Naive B cell (primary cell): ENCODE data around the gene BPGM. TPM values are rescaled to one million over a fixed set of nuclear protein-coding genes. Genes with fewer than 3 reads are reported as not detected.
"Not testable (repeated sequence)": the region's sequence is repeated elsewhere in the genome, so short reads cannot be mapped to it uniquely, and the experiment has no call there.

ENCODE experiments used
- ATAC-seq, 2 donors: fragments of 150-1000 bp; cut with Tn5 transposase; 2 replicates each; pipeline ENCODE4 v1.10.0; 2021; ENCODE audit warnings: low read depth in 2 of 2, mild to moderate bottlenecking in 2 of 2, moderate library complexity in 2 of 2
- DNase-seq: peaks from one replicate; pipeline ENCODE4 v3.0.0; 2022
- H3K27ac Mint-ChIP-seq, 6 donors: one replicate each; pipeline ENCODE4 v1.8.0; 2020 to 2022; ENCODE audit warnings: mild to moderate bottlenecking in 6 of 6, mixed read lengths in 6 of 6, moderate library complexity in 5 of 6, inconsistent platforms in 2 of 6
- H3K27me3 Mint-ChIP-seq, 3 donors: one replicate each; pipeline ENCODE4 v1.8.0; 2021 to 2022; ENCODE audit warnings: mixed read lengths in 3 of 3, mild to moderate bottlenecking in 1 of 3
- H3K36me3 Mint-ChIP-seq, 2 donors: one replicate each; pipeline ENCODE4 v1.8.0; 2020 to 2022; ENCODE audit warnings: mixed read lengths in 2 of 2, inconsistent platforms in 1 of 2, mild to moderate bottlenecking in 1 of 2
- H3K4me1 Mint-ChIP-seq, 3 donors: one replicate each; pipeline ENCODE4 v1.8.0; 2020 to 2022; ENCODE audit warnings: mixed read lengths in 3 of 3, inconsistent platforms in 1 of 3, mild to moderate bottlenecking in 1 of 3, moderate library complexity in 1 of 3
- H3K4me3 Mint-ChIP-seq, 8 donors: one replicate each; pipeline ENCODE4 v1.8.0; 2020 to 2022; ENCODE audit warnings: mild to moderate bottlenecking in 8 of 8, mixed read lengths in 8 of 8, moderate library complexity in 8 of 8, inconsistent platforms in 2 of 8
- H3K9me3 Mint-ChIP-seq, 7 donors: one replicate each; pipeline ENCODE4 v1.8.0; 2020 to 2022; ENCODE audit warnings: mixed read lengths in 7 of 7, mild to moderate bottlenecking in 5 of 7, inconsistent platforms in 2 of 7, moderate library complexity in 1 of 7
- polyA plus RNA-seq, 6 donors: library from polyadenylated mRNA; unstranded; fragments of 300-500 nt; fragmentation: Illumina TruSeq; gene quantifications; one replicate each; pipeline ENCODE4 v1.2.3, GENCODE V29; 2021; ENCODE audit warnings: low read depth in 6 of 6

Gene BPGM
- polyA plus RNA-seq, 6 donors from 2014 or later: 17.6 to 33.9 (median 25.5) TPM

DNA sequence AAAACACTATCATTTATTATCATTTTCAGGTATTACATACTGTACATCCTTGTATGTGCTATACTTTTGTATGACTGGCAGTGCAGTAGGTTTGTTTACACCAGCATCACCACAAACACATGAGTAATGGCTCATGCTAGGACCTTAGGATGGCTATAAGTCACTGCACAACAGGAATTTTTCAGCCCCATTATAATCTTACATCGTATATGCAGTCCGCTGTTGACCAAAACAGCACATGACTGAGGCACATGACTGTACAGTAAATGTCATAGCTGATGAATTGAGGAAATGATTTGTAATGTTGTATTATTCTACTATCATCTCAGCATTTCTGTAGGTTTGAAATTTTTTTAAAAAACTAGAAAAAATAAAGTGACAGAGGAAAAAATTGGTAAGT, 38.6 kb downstream of the BPGM start:
- Mint-ChIP-seq H3K27me3 (peaks cover 0 to 7% (median 4%) of the 10 kb centered on the region in 3 donors), H3K4me3 (no peak overlapping the region)

DNA sequence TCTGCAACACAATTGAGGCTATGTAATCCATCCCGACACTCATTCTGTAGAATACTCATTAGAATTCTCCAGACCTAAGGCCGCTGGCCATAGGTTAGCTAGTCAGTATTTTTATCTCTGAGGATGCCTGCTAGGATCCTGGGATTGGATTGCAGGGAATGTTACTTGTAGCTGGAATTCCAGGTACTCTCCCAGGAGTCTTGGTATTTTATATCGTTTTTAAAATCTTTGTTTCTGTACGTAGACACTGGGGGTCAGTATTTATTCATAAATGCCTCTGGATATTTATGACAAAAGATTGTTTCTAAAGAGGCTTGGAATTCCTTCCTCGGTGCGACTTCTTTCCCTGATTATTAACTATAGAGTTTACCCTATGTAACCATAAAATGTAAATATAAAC, 40.1 kb downstream of the BPGM start:
- Mint-ChIP-seq H3K27me3 (peaks cover 10 to 18% (median 13%) of the 10 kb centered on the region in 3 donors), H3K27ac (no peak overlapping the region)

More for the DNA sequence above, 38.6 kb downstream of the BPGM start:
- Mint-ChIP-seq H3K27ac (no peak overlapping the region), H3K9me3 (no peaks in the 10 kb centered on the region), H3K36me3 (no peaks in the 10 kb centered on the region), H3K4me1 (no peaks in the 10 kb centered on the region)
- no peak for DNase-seq
- ATAC-seq: no peak

DNA sequence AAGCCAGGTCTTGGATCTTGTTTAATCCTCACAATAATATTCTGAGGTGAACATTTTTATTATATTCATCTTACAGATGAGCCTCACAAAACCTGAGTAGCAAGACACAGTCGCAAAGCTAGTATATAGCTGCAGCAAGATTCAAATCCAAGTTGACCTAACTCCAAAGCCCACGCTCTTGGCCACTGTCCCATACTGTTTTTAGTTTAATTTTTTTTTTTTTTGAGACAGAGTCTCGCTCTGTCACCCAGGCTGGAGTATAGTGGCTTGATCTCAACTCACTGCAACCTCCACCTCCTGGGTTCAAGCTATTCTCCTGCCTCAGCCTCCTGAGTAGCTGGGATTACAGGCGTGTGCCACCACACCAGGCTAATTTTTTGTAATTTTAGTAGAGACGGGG, 42.9 kb downstream of the BPGM start:
- not testable (repeated sequence) for H3K36me3 Mint-ChIP-seq, DNase-seq, ATAC-seq, H3K9me3 Mint-ChIP-seq, H3K4me3 Mint-ChIP-seq, H3K4me1 Mint-ChIP-seq, H3K27ac Mint-ChIP-seq
- H3K27me3 Mint-ChIP-seq: peaks cover 20 to 23% (median 20%) of the 10 kb centered on the region in 3 donors

More for the DNA sequence above, 40.1 kb downstream of the BPGM start:
- no peaks in the 10 kb centered on the region for H3K36me3 Mint-ChIP-seq
- DNase-seq (no peak), ATAC-seq (no peak)
- no peaks in the 10 kb centered on the region for H3K9me3 Mint-ChIP-seq
- H3K4me1 Mint-ChIP-seq: no peaks in the 10 kb centered on the region
- no peak overlapping the region for H3K4me3 Mint-ChIP-seq

DNA sequence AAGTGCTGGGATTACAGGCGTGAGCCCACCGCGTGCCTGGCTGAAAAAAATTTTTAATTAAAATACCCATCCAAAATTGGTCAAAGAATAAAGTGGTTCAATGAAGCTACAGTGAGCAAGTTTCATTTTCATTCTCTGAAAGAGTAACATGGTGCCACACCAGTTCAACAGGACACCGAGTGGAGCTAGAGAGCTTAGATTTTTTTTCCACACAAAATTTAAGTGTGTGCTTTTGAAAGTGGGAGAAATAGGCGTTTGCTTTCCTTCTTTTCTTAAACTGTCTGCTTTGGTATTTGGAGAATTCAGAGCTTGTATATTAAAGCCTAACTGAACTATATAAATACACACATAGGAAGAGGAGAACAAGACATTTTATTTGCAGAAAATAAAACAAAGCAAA, 43.4 kb downstream of the BPGM start:
- no peak overlapping the region for H3K27ac Mint-ChIP-seq
- H3K36me3 Mint-ChIP-seq: no peaks in the 10 kb centered on the region
- H3K4me1 Mint-ChIP-seq: no peaks in the 10 kb centered on the region
- peaks cover 20 to 23% (median 20%) of the 10 kb centered on the region in 3 donors for H3K27me3 Mint-ChIP-seq
- no peak overlapping the region for H3K4me3 Mint-ChIP-seq
- DNase-seq: no peak
- no peak for ATAC-seq
- H3K9me3 Mint-ChIP-seq: peaks cover 0 to 1% (median 0%) of the 10 kb centered on the region in 7 donors

DNA sequence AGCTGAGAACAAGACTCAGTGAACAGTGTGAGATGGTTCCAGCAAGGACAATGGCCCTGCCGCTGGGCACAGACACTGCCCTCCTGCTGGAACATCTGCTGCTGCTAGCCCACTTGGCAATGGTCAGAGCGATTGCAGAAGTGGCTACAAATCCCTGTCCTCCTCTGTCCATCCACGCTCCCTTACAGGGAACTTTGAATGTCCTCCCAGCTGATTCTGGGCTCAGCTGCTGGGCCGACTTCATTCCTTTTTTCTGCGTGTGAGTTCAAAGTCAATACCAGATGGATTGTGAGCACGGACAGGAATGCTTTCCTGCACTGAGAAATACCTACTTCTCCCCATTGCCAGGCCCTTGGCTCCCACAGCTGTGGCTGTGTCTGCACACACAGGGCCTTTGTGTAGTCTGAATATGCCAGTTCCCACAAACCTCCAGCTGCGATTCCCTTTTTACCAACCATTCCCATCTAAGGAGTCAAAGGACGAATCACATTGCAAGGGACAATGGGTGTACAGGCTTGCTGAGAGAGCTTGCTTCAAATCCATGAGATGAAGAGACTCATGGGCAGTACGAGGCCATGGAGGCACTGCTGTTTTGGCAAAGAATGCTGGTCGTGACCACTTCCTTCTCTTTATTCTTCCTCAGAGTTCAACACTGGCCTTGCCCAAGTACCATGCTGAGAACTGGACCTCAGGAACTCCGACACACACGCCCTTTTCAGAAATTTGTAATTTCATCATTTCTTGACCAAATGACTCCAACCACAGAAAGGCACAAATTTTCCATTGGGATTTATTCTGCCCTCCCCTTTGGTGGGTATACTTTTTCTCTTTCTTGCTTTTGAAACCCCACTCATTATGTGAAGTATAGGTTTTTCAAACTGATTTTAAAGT, 44.2 kb downstream of the BPGM start:
- H3K27me3 Mint-ChIP-seq: peaks cover 20 to 24% (median 23%) of the 10 kb centered on the region in 3 donors
- H3K9me3 Mint-ChIP-seq: peaks cover 0 to 1% (median 0%) of the 10 kb centered on the region in 7 donors
- no peak overlapping the region for H3K4me3 Mint-ChIP-seq
- H3K36me3 Mint-ChIP-seq: no peaks in the 10 kb centered on the region
- peak overlapping the region in 1 of 6 donors; percentile 27 for H3K27ac Mint-ChIP-seq
- no peaks in the 10 kb centered on the region for H3K4me1 Mint-ChIP-seq
- DNase-seq (no peak), ATAC-seq (no peak)

DNA sequence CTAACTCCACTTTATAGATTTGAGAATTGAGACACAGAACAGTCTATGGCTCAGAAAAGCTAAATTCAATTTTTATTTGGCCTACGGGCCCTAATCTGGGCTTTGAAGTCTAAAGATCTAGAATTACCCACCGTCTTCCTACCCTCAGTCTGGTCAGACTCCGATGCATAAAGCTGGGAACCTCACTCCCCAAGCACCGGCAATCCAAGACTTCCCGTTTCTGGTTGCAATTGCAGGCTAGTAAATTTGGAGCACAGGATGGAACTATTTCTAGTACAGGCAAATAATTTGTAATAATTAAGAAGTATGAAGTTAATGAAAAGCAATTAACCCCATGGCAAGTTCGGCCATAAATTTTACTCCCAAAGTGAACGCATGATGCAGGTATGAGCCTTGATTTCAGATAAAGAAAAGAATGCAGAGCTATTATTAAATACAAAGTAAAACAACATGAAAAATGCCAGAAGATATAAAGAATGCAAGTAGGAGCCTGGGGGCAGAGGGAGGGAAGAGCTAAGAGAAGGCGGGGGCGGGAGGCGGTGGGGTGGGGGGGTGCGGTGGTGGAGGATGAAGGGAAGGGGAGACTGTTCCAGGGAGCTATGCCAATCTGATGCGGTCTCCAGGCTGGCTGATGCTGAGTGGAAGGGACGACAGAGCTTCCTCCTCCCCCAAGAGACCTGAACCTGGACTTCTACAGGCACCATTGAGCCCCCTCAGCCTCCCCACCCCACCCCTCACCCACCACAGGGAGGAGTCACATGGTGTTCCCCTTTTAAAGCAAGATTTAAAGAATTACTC, 45.1 kb downstream of the BPGM start:
- Mint-ChIP-seq H3K4me3 (peak overlapping the region in 1 of 8 donors; percentile 36), H3K4me1 (no peaks in the 10 kb centered on the region), H3K27me3 (peaks cover 20 to 24% (median 23%) of the 10 kb centered on the region in 3 donors), H3K9me3 (peaks cover 0 to 1% (median 0%) of the 10 kb centered on the region in 7 donors), H3K36me3 (no peaks in the 10 kb centered on the region), H3K27ac (no peak overlapping the region)
- ATAC-seq: no peak
- DNase-seq: no peak

DNA sequence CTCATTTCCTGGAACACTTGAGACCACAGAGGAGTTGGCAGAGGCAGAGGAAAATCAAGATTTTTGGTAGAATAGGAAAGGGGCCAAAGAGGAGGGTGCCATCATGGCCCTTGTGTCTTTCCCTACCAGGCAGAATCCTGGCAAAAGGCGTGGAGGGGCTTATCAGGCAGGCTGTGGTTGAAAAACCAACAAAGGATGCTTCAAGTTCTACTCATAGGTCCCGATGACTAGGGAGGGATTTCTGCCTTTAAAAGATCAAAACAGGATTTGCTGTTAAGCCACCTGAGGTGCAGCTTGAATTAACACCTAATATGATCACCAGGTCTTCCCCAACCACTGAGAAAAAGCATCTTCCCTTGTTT, 45.7 kb downstream of the BPGM start:
- Mint-ChIP-seq H3K4me3 (no peak overlapping the region), H3K27me3 (peaks cover 20 to 24% (median 21%) of the 10 kb centered on the region in 3 donors), H3K36me3 (no peaks in the 10 kb centered on the region), H3K27ac (no peak overlapping the region), H3K4me1 (no peaks in the 10 kb centered on the region), H3K9me3 (peaks cover 0 to 1% (median 0%) of the 10 kb centered on the region in 7 donors)
- ATAC-seq: no peak
- no peak for DNase-seq

DNA sequence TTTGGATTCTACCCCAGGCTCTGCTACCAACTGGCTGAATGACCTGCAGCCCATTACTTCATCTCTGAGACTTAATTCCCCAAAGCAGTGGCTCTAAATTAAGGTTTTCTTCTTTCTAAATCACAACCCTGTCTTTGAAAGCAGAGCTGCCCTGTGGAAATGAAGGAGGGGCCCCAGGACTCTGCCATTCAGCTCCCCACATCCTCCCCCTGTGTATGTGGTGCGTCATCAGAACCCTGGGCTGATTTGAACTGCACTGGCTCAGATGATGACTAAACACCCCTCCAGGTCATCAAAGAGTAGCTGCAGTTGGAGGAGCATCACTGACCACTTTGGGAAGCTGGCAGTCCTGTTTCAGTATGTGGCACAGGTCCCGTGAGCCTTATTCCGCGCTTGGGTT, 46.6 kb downstream of the BPGM start:
- ATAC-seq (no peak), DNase-seq (no peak)
- Mint-ChIP-seq H3K36me3 (no peaks in the 10 kb centered on the region), H3K4me1 (no peaks in the 10 kb centered on the region), H3K27me3 (peaks cover 15 to 24% (median 20%) of the 10 kb centered on the region in 3 donors), H3K4me3 (no peak overlapping the region), H3K27ac (no peak overlapping the region), H3K9me3 (peaks cover 0 to 1% (median 0%) of the 10 kb centered on the region in 7 donors)

DNA sequence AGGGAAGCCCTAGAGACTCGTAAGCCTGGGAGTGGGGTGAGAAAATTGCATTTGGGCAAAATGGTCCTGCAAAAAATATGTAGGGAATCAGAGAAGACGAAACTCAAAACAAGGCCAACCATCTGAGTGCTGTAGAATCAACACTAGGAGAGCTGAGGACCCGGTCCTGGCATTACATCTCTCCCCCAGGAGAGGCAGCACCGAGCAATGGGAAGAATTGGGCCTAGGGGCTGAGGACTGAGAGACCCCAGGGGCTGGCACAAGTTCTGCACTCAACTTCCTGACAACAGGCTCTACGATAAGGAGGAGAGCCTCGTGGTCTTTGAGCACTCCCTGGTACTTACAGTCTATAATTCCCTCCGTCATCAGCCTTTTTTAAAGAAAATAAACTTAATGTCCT, 47.6 kb downstream of the BPGM start:
- DNase-seq (no peak), ATAC-seq (no peak)
- H3K27me3 Mint-ChIP-seq: peaks cover 15 to 20% (median 19%) of the 10 kb centered on the region in 3 donors
- H3K4me3 Mint-ChIP-seq: no peak overlapping the region
- peaks cover 0 to 1% (median 0%) of the 10 kb centered on the region in 7 donors for H3K9me3 Mint-ChIP-seq
- H3K4me1 Mint-ChIP-seq: no peaks in the 10 kb centered on the region
- no peaks in the 10 kb centered on the region for H3K36me3 Mint-ChIP-seq
- H3K27ac Mint-ChIP-seq: no peak overlapping the region

DNA sequence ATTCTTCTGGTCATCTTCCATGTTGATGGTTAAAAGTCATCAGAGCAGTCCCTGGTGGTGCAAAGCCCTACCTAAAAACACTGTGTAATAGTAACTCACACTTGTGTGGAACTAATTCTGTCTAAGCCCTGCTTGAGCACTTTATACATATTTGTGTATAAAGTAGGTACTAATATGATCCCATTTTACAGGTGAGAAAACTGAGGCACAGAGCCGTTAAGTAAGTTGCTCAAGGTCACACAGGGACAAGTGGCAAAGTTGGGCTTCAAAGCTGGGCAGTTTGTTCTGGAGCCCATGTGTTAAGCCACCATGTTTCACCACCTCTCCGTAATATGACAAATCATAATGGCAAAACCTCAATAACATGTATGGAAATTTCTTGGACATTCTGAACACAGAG, 48.1 kb downstream of the BPGM start:
- H3K36me3 Mint-ChIP-seq: no peaks in the 10 kb centered on the region
- DNase-seq: no peak
- H3K4me3 Mint-ChIP-seq: no peak overlapping the region
- peaks cover 15 to 20% (median 19%) of the 10 kb centered on the region in 3 donors for H3K27me3 Mint-ChIP-seq
- H3K4me1 Mint-ChIP-seq: no peaks in the 10 kb centered on the region
- H3K27ac Mint-ChIP-seq: no peak overlapping the region
- peaks cover 0 to 1% (median 0%) of the 10 kb centered on the region in 7 donors for H3K9me3 Mint-ChIP-seq
- no peak for ATAC-seq

DNA sequence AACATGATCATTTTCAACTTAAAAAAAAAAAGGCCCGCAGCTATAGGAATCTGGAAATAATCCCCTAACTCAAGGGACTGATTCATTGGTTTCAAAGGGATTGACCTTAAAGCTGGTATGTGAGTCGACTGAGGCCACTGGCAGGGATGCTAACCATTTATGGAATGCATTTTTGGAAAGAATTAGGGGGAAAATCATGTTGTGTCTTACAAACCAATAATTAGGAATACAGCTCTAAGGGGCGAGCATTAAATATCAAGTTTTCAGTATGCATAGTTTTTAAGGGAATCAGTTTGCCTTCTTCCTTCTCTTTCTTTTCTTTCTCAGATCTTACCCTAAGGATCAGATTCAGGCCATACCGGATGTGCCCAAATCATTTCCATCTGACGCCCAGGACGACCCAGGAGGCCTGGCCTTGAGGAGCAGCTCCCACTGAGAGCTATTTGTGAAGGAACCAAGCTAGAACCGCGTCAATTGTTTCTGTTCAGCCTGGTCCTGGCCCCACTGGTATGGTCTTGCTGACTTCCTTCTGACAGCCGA, 48.7 kb downstream of the BPGM start:
- no peak overlapping the region for H3K27ac Mint-ChIP-seq
- H3K4me1 Mint-ChIP-seq: no peaks in the 10 kb centered on the region
- H3K4me3 Mint-ChIP-seq: no peak overlapping the region
- no peak for DNase-seq
- ATAC-seq: no peak
- peaks cover 0 to 1% (median 0%) of the 10 kb centered on the region in 7 donors for H3K9me3 Mint-ChIP-seq
- no peaks in the 10 kb centered on the region for H3K36me3 Mint-ChIP-seq
- H3K27me3 Mint-ChIP-seq: peaks cover 15 to 20% (median 19%) of the 10 kb centered on the region in 3 donors

DNA sequence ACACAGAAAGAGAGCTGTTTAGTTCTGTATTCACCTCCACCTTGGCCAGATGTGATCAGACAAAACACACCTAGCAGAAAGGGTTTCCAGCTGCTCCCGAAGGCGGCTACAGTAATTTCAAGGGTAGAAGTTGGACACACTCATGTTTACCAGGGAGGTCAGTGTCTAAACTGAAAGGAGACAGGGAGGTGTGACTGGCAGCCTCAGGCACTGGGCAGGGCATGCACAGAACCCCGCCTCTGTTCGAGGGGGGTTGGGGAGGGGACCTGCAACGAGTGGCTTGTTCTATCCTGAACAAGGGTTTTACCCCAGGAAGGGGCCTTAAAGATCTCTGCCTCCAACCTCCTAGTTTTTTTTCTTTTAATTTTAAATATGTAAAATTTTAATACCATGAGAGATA, 49.6 kb downstream of the BPGM start:
- DNase-seq (no peak), ATAC-seq (no peak)
- Mint-ChIP-seq H3K4me1 (no peaks in the 10 kb centered on the region), H3K36me3 (no peaks in the 10 kb centered on the region), H3K9me3 (peaks cover 0 to 1% (median 0%) of the 10 kb centered on the region in 7 donors), H3K27me3 (peaks cover 10 to 15% (median 14%) of the 10 kb centered on the region in 3 donors), H3K4me3 (no peak overlapping the region), H3K27ac (no peak overlapping the region)

DNA sequence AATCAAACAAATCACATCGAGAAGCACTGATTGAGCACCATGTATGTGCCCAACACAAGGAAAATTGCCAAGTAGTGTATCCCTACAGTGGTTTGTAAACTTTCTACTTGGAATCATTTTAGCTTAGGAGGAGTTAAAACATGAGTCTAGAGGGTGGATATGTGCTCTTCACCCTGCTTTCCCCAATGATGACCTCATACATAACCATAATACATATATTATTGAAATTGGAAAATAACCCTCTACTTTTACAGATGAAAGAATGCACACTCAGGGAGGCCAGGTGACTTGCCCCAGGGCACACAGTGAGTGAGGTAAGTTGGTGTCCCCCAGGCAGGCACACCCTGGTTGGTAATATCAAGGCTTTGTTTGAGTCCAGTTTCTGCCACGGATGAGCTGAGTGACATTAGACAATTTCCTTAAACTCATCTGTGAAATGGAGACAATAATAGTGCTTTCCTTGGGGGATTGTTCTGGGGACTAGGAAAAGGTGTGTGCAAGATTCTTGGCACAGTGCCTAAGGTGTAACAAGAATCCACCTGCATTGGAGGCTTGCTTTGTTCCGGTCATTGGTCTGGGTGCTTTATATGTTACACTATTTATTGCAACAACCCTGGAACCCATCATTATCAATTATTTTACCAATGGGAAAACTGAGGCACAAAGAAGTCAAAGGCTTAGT, 50.7 kb downstream of the BPGM start:
- H3K27ac Mint-ChIP-seq: no peak overlapping the region
- peaks cover 1 to 10% (median 9%) of the 10 kb centered on the region in 3 donors for H3K27me3 Mint-ChIP-seq
- no peaks in the 10 kb centered on the region for H3K4me1 Mint-ChIP-seq
- H3K9me3 Mint-ChIP-seq: peaks cover 0 to 1% (median 0%) of the 10 kb centered on the region in 7 donors
- H3K4me3 Mint-ChIP-seq: no peak overlapping the region
- no peaks in the 10 kb centered on the region for H3K36me3 Mint-ChIP-seq
- DNase-seq (no peak), ATAC-seq (no peak)
